PC-9 (cell line): ENCODE data around the gene LOXL4. TPM values are rescaled to one million over a fixed set of nuclear protein-coding genes. Genes with fewer than 3 reads are reported as not detected.

Source experiments
- BruUV-seq: library from RNA; stranded (reverse); fragments of 400-500 nt; replicated peaks from 2 replicates; lab custom pipeline; 2021; lab: Mats Ljungman, UMichigan
- CTCF ChIA-PET: fragments of 300-600 bp; sonication (Branson Sonifier 250); formaldehyde crosslinking; loops from one replicate; lab custom pipeline; 2022; ENCODE audit warnings: antibody characterized with exemption; lab: Charles Lee
- POLR2A ChIA-PET: fragments of 300-600 bp; sonication (Branson Sonifier 250); formaldehyde crosslinking; loops from one replicate; lab custom pipeline; 2022; ENCODE audit warnings: antibody characterized with exemption; ENCODE audit not compliant: unreplicated experiment; lab: Charles Lee
- DNase-seq, 2 experiments: peaks; one replicate each; pipeline versions ENCODE4 v3.0.0 to v3.0.0-alpha.2; 2015 to 2022; ENCODE audit warnings: mixed read lengths in 1 of 2
- H2AFZ ChIP-seq: fragments of 200-600 bp; sonication (generic); 2 replicates; pipeline ENCODE4 v1.8.1; 2017; ENCODE audit warnings: antibody characterized with exemption
- H3F3A ChIP-seq: fragments of 200-600 bp; sonication (generic); 2 replicates; pipeline ENCODE4 v1.8.1; 2017; ENCODE audit warnings: antibody characterized with exemption, mild to moderate bottlenecking, low read depth; ENCODE audit not compliant: insufficient read depth
- H3K27ac ChIP-seq: fragments of 200-600 bp; sonication (generic); 2 replicates; pipeline ENCODE4 v1.6.1; 2016; ENCODE audit warnings: mixed run types
- H3K27me3 ChIP-seq: fragments of 200-600 bp; sonication (generic); 2 replicates; pipeline ENCODE4 v1.6.1; 2016; ENCODE audit warnings: low read depth, mixed run types; ENCODE audit not compliant: insufficient read depth
- H3K36me3 ChIP-seq: fragments of 200-600 bp; sonication (generic); 2 replicates; pipeline ENCODE4 v1.6.1; 2016; ENCODE audit warnings: low read depth, mixed run types
- H3K4me1 ChIP-seq: fragments of 200-600 bp; sonication (generic); replicated peaks from 2 replicates; pipeline ENCODE4 v1.6.1; 2016; ENCODE audit warnings: mixed run types; ENCODE audit not compliant: insufficient read depth
- H3K4me2 ChIP-seq: fragments of 200-600 bp; sonication (generic); 2 replicates; pipeline ENCODE4 v1.6.1; 2017; ENCODE audit warnings: mixed run types
- H3K4me3 ChIP-seq: fragments of 200-600 bp; sonication (generic); 2 replicates; pipeline ENCODE4 v1.6.1; 2016; ENCODE audit warnings: mixed run types
- H3K79me2 ChIP-seq: fragments of 200-600 bp; sonication (generic); 2 replicates; pipeline ENCODE4 v1.6.1; 2017; ENCODE audit warnings: low read depth, mixed run types
- H3K9me2 ChIP-seq: fragments of 200-600 bp; sonication (generic); 2 replicates; pipeline ENCODE4 v1.8.1; 2017; ENCODE audit warnings: mild to moderate bottlenecking; ENCODE audit not compliant: insufficient read depth
- H3K9me3 ChIP-seq: fragments of 200-600 bp; sonication (generic); 2 replicates; pipeline ENCODE4 v1.8.1; 2016; ENCODE audit warnings: low read depth; ENCODE audit not compliant: insufficient read depth
- H4K20me1 ChIP-seq: fragments of 200-600 bp; sonication (generic); 2 replicates; pipeline ENCODE4 v1.8.1; 2017; ENCODE audit not compliant: insufficient read depth
- CTCF ChIP-seq: fragments of 200-600 bp; sonication (generic); conservative IDR thresholded peaks from 2 replicates; pipeline ENCODE4 v1.6.1; 2017; ENCODE audit warnings: mixed run types, antibody characterized with exemption, mild to moderate bottlenecking, moderate library complexity
- EZH2 ChIP-seq: fragments of 200-600 bp; sonication (generic); IDR thresholded peaks from 2 replicates; pipeline ENCODE4 v1.8.0; 2017; ENCODE audit warnings: antibody characterized with exemption, low read depth
- intact Hi-C: fragments of 100-400 bp; cut with micrococcal nuclease; formaldehyde crosslinking; loops from one replicate; pipeline ENCODE4 v1.10.0; 2022; ENCODE audit not compliant: unreplicated experiment
- total RNA-seq: library from RNA; stranded (reverse); gene quantifications from 2 replicates; pipeline ENCODE4 v1.2.3, GENCODE V29; 2021

LOXL4 gene
- total RNA-seq, 1 experiment from 2014 or later: 3.5 TPM

- Histone ChIP-seq H4K20me1 (no peaks in the 10 kb centered on the region), H3K9me2 (no peaks in the 10 kb centered on the region; the same call in 1 of the 2 replicates), H3K9me3 (no peaks in the 10 kb centered on the region), H3K27me3 (no peaks in the 10 kb centered on the region), H3K79me2 (no peaks in the 10 kb centered on the region), H3K4me1 (no peaks in the 10 kb centered on the region), H3K36me3 (no peaks in the 10 kb centered on the region), H3K4me3 (no peak overlapping the region), H3F3A (peaks cover 2% of the 10 kb centered on the region; the same call in 1 of the 2 replicates), H2AFZ (no peak overlapping the region), H3K27ac (no peak overlapping the region), H3K4me2 (no peak overlapping the region)
- no peak for DNase-seq
- intact Hi-C loops: no loop called here
- ChIA-PET POLR2A (no interaction called here), CTCF (no interaction called here)
- TF ChIP-seq CTCF (no peak), EZH2 (no peak)
- BruUV-seq: no TSS peak
These were observed 8.3 kb upstream of the LOXL4 start for GRCh38 chr10:98276311-98276710.

- no peak for DNase-seq
- no peaks in the 10 kb centered on the region for H3K9me3 ChIP-seq
- no peak overlapping the region for H3K4me2 ChIP-seq
- POLR2A ChIA-PET: no interaction called here
- H3K36me3 ChIP-seq: no peaks in the 10 kb centered on the region
- H3F3A ChIP-seq: peaks cover 11% of the 10 kb centered on the region; the same call in 1 of the 2 replicates
- H2AFZ ChIP-seq: no peak overlapping the region
- no peak overlapping the region for H3K4me3 ChIP-seq
- CTCF ChIA-PET: no interaction called here
- H4K20me1 ChIP-seq: no peaks in the 10 kb centered on the region
- intact Hi-C loops: no loop called here
- BruUV-seq: no TSS peak
- H3K27ac ChIP-seq: no peak overlapping the region
- H3K9me2 ChIP-seq: no peaks in the 10 kb centered on the region; the same call in 1 of the 2 replicates
- peaks cover 17% of the 10 kb centered on the region for H3K4me1 ChIP-seq
- TF ChIP-seq EZH2: no peak
- no peak for TF ChIP-seq CTCF
- no peaks in the 10 kb centered on the region for H3K27me3 ChIP-seq
- no peaks in the 10 kb centered on the region for H3K79me2 ChIP-seq
These were observed 6.6 kb upstream of the LOXL4 start for GRCh38 chr10:98274562-98274961.

- DNase-seq: no peak
- H3F3A ChIP-seq: peaks cover 15% of the 10 kb centered on the region; the same call in 1 of the 2 replicates
- CTCF ChIA-PET: no interaction called here
- POLR2A ChIA-PET: no interaction called here
- no peak overlapping the region for H2AFZ ChIP-seq
- no peaks in the 10 kb centered on the region for H4K20me1 ChIP-seq
- intact Hi-C loops: no loop called here
- H3K79me2 ChIP-seq: no peaks in the 10 kb centered on the region
- H3K9me2 ChIP-seq: no peaks in the 10 kb centered on the region; the same call in 1 of the 2 replicates
- H3K4me2 ChIP-seq: no peak overlapping the region
- H3K27ac ChIP-seq: no peak overlapping the region
- H3K9me3 ChIP-seq: no peaks in the 10 kb centered on the region
- H3K36me3 ChIP-seq: no peaks in the 10 kb centered on the region
- H3K27me3 ChIP-seq: no peaks in the 10 kb centered on the region
- no TSS peak for BruUV-seq
- TF ChIP-seq EZH2 (no peak), CTCF (no peak)
- H3K4me3 ChIP-seq: no peak overlapping the region
- H3K4me1 ChIP-seq: peaks cover 26% of the 10 kb centered on the region
These were observed 5.3 kb upstream of the LOXL4 start for GRCh38 chr10:98273057-98273850.
